Heart right ventricle (tissue), 16 donors: ENCODE results near the gene PBRM1. TPM values are rescaled to one million over a fixed set of nuclear protein-coding genes. Genes with fewer than 3 reads are reported as not detected.
"Not testable (repeated sequence)": the region's sequence is repeated elsewhere in the genome, so short reads cannot be mapped to it uniquely, and the experiment has no call there.

Experiments
- ATAC-seq, 8 donors: fragments of 200-7000 bp; cut with Tn5 transposase; one replicate each; pipeline ENCODE4 v1.9.1; 2020; ENCODE audit warnings: mild to moderate bottlenecking in 8 of 8, moderate library complexity in 8 of 8, moderate number of reproducible peaks in 1 of 8
- DNase-seq, 2 donors: peaks; one replicate each; pipeline ENCODE4 v3.0.0-alpha.2; 2020
- H3K27ac ChIP-seq, 10 donors: fragments of 200-600 bp; sonication (generic) in 2 of 10; one replicate each; pipeline versions ENCODE4 v1.5.0 to v1.8.0; 2020 to 2022; ENCODE audit warnings: mild to moderate bottlenecking in 3 of 10
- H3K27me3 ChIP-seq, 7 donors: fragments of 200-600 bp; one replicate each; pipeline ENCODE4 v1.8.0; 2021 to 2022; ENCODE audit warnings: mild to moderate bottlenecking in 2 of 7
- H3K36me3 ChIP-seq, 9 donors: fragments of 200-600 bp; sonication (generic) in 1 of 9; one replicate each; pipeline versions ENCODE4 v1.5.0 to v1.8.0; 2020 to 2022; ENCODE audit warnings: mild to moderate bottlenecking in 2 of 9
- H3K4me1 ChIP-seq, 9 donors: fragments of 200-600 bp; sonication (generic) in 1 of 9; one replicate each; pipeline versions ENCODE4 v1.5.0 to v1.8.0; 2020 to 2022; ENCODE audit warnings: mild to moderate bottlenecking in 4 of 9
- H3K4me3 ChIP-seq, 10 donors: fragments of 200-600 bp; sonication (generic) in 2 of 10; one replicate each; pipeline versions ENCODE4 v1.5.0 to v1.8.0; 2020 to 2022; ENCODE audit warnings: mild to moderate bottlenecking in 7 of 10, moderate library complexity in 2 of 10
- H3K9me3 ChIP-seq, 11 donors: fragments of 200-600 bp in 10 of 11; sonication (generic) in 2 of 11; one replicate each; pipeline versions ENCODE4 v1.5.0 to v1.8.0; 2013 to 2022; ENCODE audit warnings: mild to moderate bottlenecking in 2 of 11, control low read depth in 1 of 11, moderate library complexity in 1 of 11
- WGBS, 2 donors: extraction: QIAGEN DNeasy Blood & Tissue Kit; methylation state at CpG; one replicate each; pipeline ENCODE4 v1.1.7; 2013; ENCODE audit warnings: inconsistent platforms in 1 of 2; 5-methylcytosine and 5-hydroxymethylcytosine counted together
- intact Hi-C, 10 donors: fragments of 100-400 bp; cut with DNase I; formaldehyde crosslinking; loops; one replicate each; pipeline versions ENCODE4 v1.11.1 to v1.14.2; 2022
- polyA plus RNA-seq, 2 donors: library from polyadenylated mRNA; stranded (reverse); fragments of 200-250 nt; gene quantifications; one replicate each; pipeline ENCODE4 v1.2.3, GENCODE V29; 2013
- total RNA-seq, 10 donors: library from RNA; stranded (reverse); fragmentation: NEBNext Ultra II Directional in 3 of 10; extraction: Animal tissue kit (Norgen Biotek cat#: 25700) in 3 of 10; gene quantifications; one replicate each; pipeline versions ENCODE4 v1.2.1 to v1.2.4, GENCODE V29; 2021 to 2023
- TF ChIP-seq, protein P1 (sequence below), 9 donors: fragments of 200-600 bp; sonication (generic) in 2 of 9; IDR thresholded peaks; one replicate each; pipeline versions ENCODE4 v1.5.0 to v1.8.0; 2021 to 2022; ENCODE audit warnings: antibody characterized with exemption in 9 of 9, mild to moderate bottlenecking in 5 of 9, moderate library complexity in 1 of 9
- donor health status: Arrhythmogenic right ventricular cardiomyopathy.
- donor health status: ischemic (EF 13 %, LVEDD 7.1; RV severe dilation, severe dysfunction).
- donor health status: healthy with polysubstance abuse.
- donor health status: DM: no; HTN: yes; CAD: no.
- donor health status: DM: no; HTN: no; CAD: no.
- donor health status: ischemic (EF 25% LVEDD 6.9; RV normal size, moderate dysfunction).
- donor health status: ischemic (EF 25% LVEDD 5.7; RV mildly dilated, moderate dysfunction).
- donor health status: healthy.
- donor health status: DM: yes; HTN: yes; CAD: no.
- donor health status: Ischemic cardiomyopathy.
- donor health status: ischemic (EF 35%, LVEDD 5.7; RV mildly dilated, moderate dysfunction).
- donor health status: nonischemic (EF 11% LVEDD 7.7; RV severe dilation, severe dysfunction).
- donor health status: DM: yes; HTN: yes; CAD: no.
- donor health status: PGD.
- donor health status: ischemic (EF 29% LVEDD 5.4; RV normal size, mild dysfunction).
- donor health status: nonischemic (EF 23%, LVEDD 6.1; RV moderate dilation, normal function).

Gene PBRM1
- total and polyA plus RNA-seq, 12 donors, result 6.0 to 63.9 (median 50.8) TPM

DNA sequence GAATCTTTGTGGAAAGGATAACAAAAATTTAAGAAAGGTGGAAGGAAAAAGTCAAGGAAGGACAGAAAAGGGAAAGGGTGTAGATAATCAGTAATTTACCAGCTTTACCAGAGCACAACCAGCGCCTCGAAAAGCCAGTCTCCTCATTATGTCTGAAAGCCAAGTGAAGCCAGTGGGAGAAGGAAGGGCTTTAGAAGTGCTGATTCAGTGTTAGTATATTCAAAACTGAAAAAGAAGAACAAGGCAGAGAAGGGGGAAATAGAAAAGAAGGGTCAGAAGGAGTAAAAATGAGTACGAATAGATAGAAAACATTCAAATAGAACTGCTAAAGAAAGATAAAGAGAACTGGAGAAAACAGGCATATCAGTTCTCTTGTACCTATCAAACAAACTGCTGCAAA lies 4.1 kb downstream of the PBRM1 start:
- WGBS, 2 donors, result 69 to 78% methylated on average over 3 of the region's 3 CpGs
- TF ChIP-seq, protein P1, sequence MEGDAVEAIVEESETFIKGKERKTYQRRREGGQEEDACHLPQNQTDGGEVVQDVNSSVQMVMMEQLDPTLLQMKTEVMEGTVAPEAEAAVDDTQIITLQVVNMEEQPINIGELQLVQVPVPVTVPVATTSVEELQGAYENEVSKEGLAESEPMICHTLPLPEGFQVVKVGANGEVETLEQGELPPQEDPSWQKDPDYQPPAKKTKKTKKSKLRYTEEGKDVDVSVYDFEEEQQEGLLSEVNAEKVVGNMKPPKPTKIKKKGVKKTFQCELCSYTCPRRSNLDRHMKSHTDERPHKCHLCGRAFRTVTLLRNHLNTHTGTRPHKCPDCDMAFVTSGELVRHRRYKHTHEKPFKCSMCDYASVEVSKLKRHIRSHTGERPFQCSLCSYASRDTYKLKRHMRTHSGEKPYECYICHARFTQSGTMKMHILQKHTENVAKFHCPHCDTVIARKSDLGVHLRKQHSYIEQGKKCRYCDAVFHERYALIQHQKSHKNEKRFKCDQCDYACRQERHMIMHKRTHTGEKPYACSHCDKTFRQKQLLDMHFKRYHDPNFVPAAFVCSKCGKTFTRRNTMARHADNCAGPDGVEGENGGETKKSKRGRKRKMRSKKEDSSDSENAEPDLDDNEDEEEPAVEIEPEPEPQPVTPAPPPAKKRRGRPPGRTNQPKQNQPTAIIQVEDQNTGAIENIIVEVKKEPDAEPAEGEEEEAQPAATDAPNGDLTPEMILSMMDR (IDR thresholded peaks at IDR 0.05), result no peak

DNA sequence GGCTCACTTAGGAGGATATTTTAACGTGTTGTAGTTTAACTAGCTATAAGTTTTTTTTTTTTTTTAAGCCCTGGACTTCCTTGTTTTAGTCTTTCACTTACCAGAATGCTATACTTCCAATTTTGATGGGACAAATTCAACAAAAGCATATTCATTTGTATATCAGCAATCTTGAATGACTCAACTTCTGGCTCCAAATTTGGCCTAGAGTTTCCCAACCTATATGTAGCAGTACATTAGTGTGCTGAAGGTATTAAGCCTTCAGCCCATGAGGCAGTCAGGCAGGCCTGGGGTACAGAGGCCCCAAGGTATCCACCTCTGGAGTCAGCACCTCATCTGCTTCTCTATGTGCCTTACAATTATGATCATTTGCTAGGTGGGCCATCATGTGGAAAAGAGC lies 5.9 kb downstream of the PBRM1 start:
- peak overlapping the region in 3 of 10 donors; percentile 1 to 69 (median 14) for H3K27ac ChIP-seq
- TF ChIP-seq, protein P1 (IDR thresholded peaks at IDR 0.05), result no peak
- H3K36me3 ChIP-seq, result peaks cover 0 to 68% (median 34%) of the 10 kb centered on the region in 9 donors
- H3K4me3 ChIP-seq, result no peak overlapping the region
- peaks cover 0 to 62% (median 49%) of the 10 kb centered on the region in 9 donors for H3K4me1 ChIP-seq
- H3K27me3 ChIP-seq, result no peaks in the 10 kb centered on the region
- 35 to 52% methylated on average over 1 of the region's 1 CpG for WGBS, 2 donors
- DNase-seq, result no peak
- intact Hi-C loops, result loop anchor here in 7 of 10 donors (10.0 kb wide), 3 partner anchors 205 to 225 kb away; partner anchors contain the start of genes NISCH (in 3 of the 7) and TNNC1 (in 3 of the 7)
- no peaks in the 10 kb centered on the region for H3K9me3 ChIP-seq
- ATAC-seq, result no peak

More for the DNA sequence above, 4.1 kb downstream of the PBRM1 start:
- H3K36me3 ChIP-seq, result peaks cover 0 to 53% (median 22%) of the 10 kb centered on the region in 9 donors
- intact Hi-C loops, result loop anchor here in 6 of 10 donors (10.0 kb wide), 3 partner anchors 207 to 227 kb away; partner anchors contain the start of genes NISCH (in 3 of the 6) and TNNC1 (in 3 of the 6)
- peak overlapping the region in 7 of 10 donors; percentile 23 to 69 (median 46) for H3K27ac ChIP-seq
- no peaks in the 10 kb centered on the region for H3K27me3 ChIP-seq
- DNase-seq (no peak), ATAC-seq (no peak)
- H3K4me1 ChIP-seq, result peaks cover 0 to 68% (median 57%) of the 10 kb centered on the region in 9 donors
- peak overlapping the region in 1 of 10 donors; percentile 9 for H3K4me3 ChIP-seq
- H3K9me3 ChIP-seq, result no peaks in the 10 kb centered on the region

DNA sequence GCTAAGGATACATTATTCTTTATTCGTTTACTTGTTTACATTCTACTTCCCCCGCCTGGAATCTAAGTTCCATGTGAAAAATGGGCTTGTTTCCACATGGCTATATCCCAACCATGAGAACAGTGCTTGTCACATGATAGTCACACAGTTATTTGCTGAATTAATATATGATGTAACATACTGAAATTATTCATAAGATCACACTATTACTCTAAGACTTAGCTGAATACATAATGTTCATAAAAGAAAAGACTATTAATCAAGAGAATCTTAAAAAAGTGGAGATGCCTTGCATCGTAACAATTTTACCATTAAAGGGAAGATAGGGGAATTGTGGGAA lies 6.5 kb downstream of the PBRM1 start:
- H3K9me3 ChIP-seq, result no peaks in the 10 kb centered on the region
- H3K36me3 ChIP-seq, result peaks cover 0 to 74% (median 38%) of the 10 kb centered on the region in 9 donors
- no peaks in the 10 kb centered on the region for H3K27me3 ChIP-seq
- no peak for DNase-seq
- 71 to 89% methylated on average over 3 of the region's 3 CpGs for WGBS, 2 donors
- H3K27ac ChIP-seq, result peak overlapping the region in 1 of 10 donors; percentile 14
- ATAC-seq, result no peak
- intact Hi-C loops, result loop anchor here in 1 of 10 donors (10.0 kb wide), 1 partner anchor 214 kb away; no protein-coding TSS in a partner anchor
- H3K4me3 ChIP-seq, result no peak overlapping the region
- H3K4me1 ChIP-seq, result peaks cover 0 to 56% (median 42%) of the 10 kb centered on the region in 9 donors
- TF ChIP-seq, protein P1 (IDR thresholded peaks at IDR 0.05), result no peak

DNA sequence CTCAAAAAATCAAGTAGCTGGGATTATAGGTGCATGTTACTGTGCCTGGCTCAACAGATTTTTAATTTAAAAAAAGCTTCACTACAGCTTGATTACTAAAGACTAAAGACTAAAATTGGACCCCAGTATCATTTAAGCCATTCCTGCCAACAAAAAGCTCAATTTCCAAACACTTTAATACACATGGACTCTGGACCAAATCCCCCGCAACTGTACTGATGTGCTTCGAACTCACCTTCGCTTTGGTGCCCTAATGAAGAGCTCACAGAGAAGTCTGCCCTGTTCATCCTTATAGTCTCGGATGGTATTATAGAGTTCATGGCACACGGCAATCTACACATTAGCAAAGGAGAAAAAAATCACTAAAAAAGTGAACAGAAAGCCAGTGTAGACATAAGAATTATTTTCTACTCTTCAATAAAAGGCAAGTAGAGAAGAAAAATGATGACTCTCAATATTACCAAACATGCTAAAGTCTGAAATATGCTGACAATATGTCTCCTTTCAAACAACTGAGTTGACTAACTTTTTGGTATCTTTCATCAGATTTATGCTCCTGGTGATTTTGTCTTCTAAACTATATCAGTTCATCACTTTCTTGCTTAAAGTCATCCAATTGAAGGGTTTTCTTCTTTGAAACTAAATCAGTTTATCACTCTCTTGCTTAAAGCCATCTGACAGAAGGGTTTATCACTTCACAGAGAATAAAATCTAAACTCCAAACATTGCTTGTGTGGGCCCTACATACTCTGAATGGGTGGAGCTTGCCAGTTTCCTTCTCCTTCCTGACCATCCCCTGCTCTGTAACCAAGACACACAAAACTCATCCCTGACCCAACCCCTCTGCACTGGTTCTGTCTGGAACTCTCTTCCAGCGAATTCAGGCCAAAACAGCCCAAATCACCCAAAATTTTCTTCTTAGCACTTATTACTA lies 7.2 kb downstream of the PBRM1 start:
- TF ChIP-seq, protein P1 (IDR thresholded peaks at IDR 0.05), result no peak
- 97% methylated on average over 6 of the region's 6 CpGs for WGBS, 2 donors
- Histone ChIP-seq H3K27ac (no peak overlapping the region), H3K4me3 (no peak overlapping the region), H3K36me3 (peaks cover 0 to 80% (median 42%) of the 10 kb centered on the region in 9 donors), H3K4me1 (peaks cover 0 to 49% (median 36%) of the 10 kb centered on the region in 9 donors), H3K9me3 (no peaks in the 10 kb centered on the region), H3K27me3 (no peaks in the 10 kb centered on the region)
- intact Hi-C loops, result loop anchor here in 1 of 10 donors (10.0 kb wide), 1 partner anchor 214 kb away; no protein-coding TSS in a partner anchor
- ATAC-seq, result no peak
- no peak for DNase-seq

DNA sequence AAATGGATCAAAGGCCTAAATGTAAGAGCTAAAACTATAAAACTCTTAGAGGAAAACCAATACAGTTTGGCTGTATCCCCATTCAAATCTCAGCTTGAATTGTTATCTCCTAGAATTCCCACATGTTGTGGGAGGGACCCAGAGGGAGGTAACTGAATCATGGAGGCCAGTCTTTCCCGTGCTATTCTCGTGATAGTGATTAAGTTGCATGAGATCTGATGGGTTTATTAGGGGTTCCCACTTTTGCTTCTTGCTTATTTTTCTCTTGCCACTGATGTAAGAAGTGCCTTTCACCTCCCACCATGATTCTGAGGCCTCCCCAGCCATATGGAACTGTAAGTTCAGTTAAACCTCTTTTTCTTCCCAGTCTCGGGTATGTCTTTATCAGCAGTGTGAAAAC lies 9.5 kb downstream of the PBRM1 start:
- not testable (repeated sequence) for H3K27ac ChIP-seq, H3K9me3 ChIP-seq, H3K4me3 ChIP-seq, DNase-seq, H3K27me3 ChIP-seq, ATAC-seq
- WGBS, 2 donors, result 56 to 64% methylated on average over 3 of the region's 3 CpGs
- intact Hi-C loops, result loop anchor here in 1 of 10 donors (10.0 kb wide), 1 partner anchor 211 kb away; no protein-coding TSS in a partner anchor
- peaks cover 0 to 41% (median 15%) of the 10 kb centered on the region in 9 donors for H3K4me1 ChIP-seq
- H3K36me3 ChIP-seq, result peaks cover 0 to 97% (median 52%) of the 10 kb centered on the region in 9 donors
